GM18502 (cell line): ENCODE measurements around the gene MYL6.
"Not testable (repeated sequence)": the region's sequence is repeated elsewhere in the genome, so short reads cannot be mapped to it uniquely, and the experiment has no call there.

ENCODE experiments used
- ATAC-seq: cut with Tn5 transposase; IDR thresholded peaks from one replicate; pipeline ENCODE4 v1.9.1; 2021; ENCODE audit warnings: mild to moderate bottlenecking; ENCODE audit not compliant: unreplicated experiment, poor library complexity

MYL6 gene

GRCh38 chr12:56158029-56158925 is at the start of gene MYL6:
TSS of gene MYL6 (plus strand) at chr12:56158359. CDS start at chr12:56158402, 43 bp downstream.
- ATAC-seq = peak; percentile 80

GRCh38 chr12:56110571-56110970 is 47.6 kb upstream of the MYL6 start:
- ATAC-seq = no peak

GRCh38 chr12:56114084-56114483 is 44.1 kb upstream of the MYL6 start:
- ATAC-seq = no peak

- ATAC-seq = no peak
These were observed 42.8 kb upstream of the MYL6 start for GRCh38 chr12:56115329-56115728.

GRCh38 chr12:56116267-56117081 is 41.7 kb upstream of the MYL6 start, which contains the start of gene RPL41:
TSS of gene RPL41 (plus strand) at chr12:56116633.
- ATAC-seq = peak; percentile 46

- not testable (repeated sequence) for ATAC-seq
These were observed 41.0 kb upstream of the MYL6 start for GRCh38 chr12:56117082-56117706.

- peak; percentile 82 for ATAC-seq
These were observed 40.1 kb upstream of the MYL6 start, which contains the start of gene ZC3H10 for GRCh38 chr12:56117778-56118687. TSS of gene ZC3H10 (plus strand) at chr12:56118266. CDS start at chr12:56120563, 2,297 bp downstream.

- ATAC-seq = peak; percentile 4
These were observed 39.3 kb upstream of the MYL6 start for GRCh38 chr12:56118688-56119357.

- ATAC-seq = no peak
These were observed 38.8 kb upstream of the MYL6 start for GRCh38 chr12:56119361-56119796.

GRCh38 chr12:56120158-56120846 is 37.9 kb upstream of the MYL6 start:
- ATAC-seq = no peak

- no peak for ATAC-seq
These were observed 36.8 kb upstream of the MYL6 start for GRCh38 chr12:56121204-56121870.

- ATAC-seq = no peak
These were observed 35.5 kb upstream of the MYL6 start for GRCh38 chr12:56122637-56123036.

GRCh38 chr12:56124133-56124532 is 34.0 kb upstream of the MYL6 start:
- no peak for ATAC-seq

- no peak for ATAC-seq
These were observed 31.4 kb upstream of the MYL6 start for GRCh38 chr12:56126732-56127239.

- no peak for ATAC-seq
These were observed 30.7 kb upstream of the MYL6 start for GRCh38 chr12:56127485-56127887.

GRCh38 chr12:56127888-56128669 is 30.1 kb upstream of the MYL6 start, which contains the start of gene ESYT1:
TSS of gene ESYT1 (plus strand) at chr12:56128267. CDS start at chr12:56128320, 53 bp downstream.
- peak; percentile 89 for ATAC-seq
